Breast epithelium (tissue), 3 donors: ENCODE results near the gene GRIFIN.

Experiments
- CTCF ChIP-seq, 3 donors: fragments of 450-650 bp; IDR thresholded peaks; one replicate each; pipeline ENCODE4 v1.5.1; 2016 to 2017; ENCODE audit warnings: antibody characterized with exemption in 3 of 3, mild to moderate bottlenecking in 3 of 3, moderate library complexity in 3 of 3
- POLR2A ChIP-seq: fragments of 450-650 bp; IDR thresholded peaks from one replicate; pipeline ENCODE4 v1.6.1; 2016; ENCODE audit warnings: antibody characterized with exemption, mild to moderate bottlenecking, moderate library complexity
- POLR2AphosphoS5 ChIP-seq, 3 donors: sonication (generic); formaldehyde crosslinking; IDR thresholded peaks; one replicate each; pipeline ENCODE4 v1.6.1; 2017; ENCODE audit warnings: antibody characterized with exemption in 3 of 3

GRCh38 chr7:2445898-2446555 lies 30.2 kb downstream of the GRIFIN start:
- TF ChIP-seq CTCF (IDR thresholded peaks at IDR 0.05) (no peak), POLR2A (no peak), POLR2AphosphoS5 (IDR thresholded peaks at IDR 0.05) (no peak)
